CD14-positive monocyte (primary cell): Measurements from ENCODE around the gene MTMR3. TPM values are rescaled to one million over a fixed set of nuclear protein-coding genes. Genes with fewer than 3 reads are reported as not detected.

ENCODE experiments used
- DNase-seq, 3 donors: peaks; one replicate each; pipeline ENCODE4 v3.0.0-alpha.2; 2011 to 2022
- H2AFZ ChIP-seq: 2 replicates; pipeline ENCODE4 v1.6.0; 2012; ENCODE audit warnings: mild to moderate bottlenecking, low read depth, low read length, inconsistent platforms; ENCODE audit not compliant: insufficient read depth, poor library complexity, severe bottlenecking
- H3K27ac ChIP-seq, 2 donors: 1 replicate in 1 of 2; 2 replicates in 1 of 2; pipeline ENCODE4 v1.5.1; 2012 to 2013; ENCODE audit warnings: low read length in 2 of 2, control low read depth in 1 of 2, inconsistent platforms in 1 of 2, low read depth in 1 of 2, mild to moderate bottlenecking in 1 of 2
- H3K27me3 ChIP-seq, 2 donors: one replicate each; pipeline versions ENCODE4 v1.6.0 to v1.6.1; 2011 to 2013; ENCODE audit warnings: low read length in 2 of 2; ENCODE audit not compliant: control insufficient read depth in 2 of 2, insufficient read depth in 2 of 2
- H3K36me3 ChIP-seq, 2 donors: replicated peaks in 1 of 2; 1 replicate in 1 of 2; 2 replicates in 1 of 2; pipeline versions ENCODE4 v1.5.1 to v1.6.1; 2012 to 2013; ENCODE audit warnings: low read length in 2 of 2, control low read depth in 1 of 2, inconsistent platforms in 1 of 2, mild to moderate bottlenecking in 1 of 2; ENCODE audit not compliant: insufficient read depth in 2 of 2, control insufficient read depth in 1 of 2
- H3K4me1 ChIP-seq, 2 donors: 1 replicate in 1 of 2; 2 replicates in 1 of 2; pipeline versions ENCODE4 v1.5.1 to v1.6.1; 2012 to 2013; ENCODE audit warnings: low read length in 2 of 2, control low read depth in 1 of 2, inconsistent platforms in 1 of 2, mild to moderate bottlenecking in 1 of 2, moderate library complexity in 1 of 2; ENCODE audit not compliant: insufficient read depth in 2 of 2, control insufficient read depth in 1 of 2
- H3K4me2 ChIP-seq: replicated peaks from 2 replicates; pipeline ENCODE3; 2012; ENCODE audit warnings: low read length, moderate library complexity, mild to moderate bottlenecking; ENCODE audit not compliant: poor library complexity, severe bottlenecking; ENCODE audit errors: extremely low read depth
- H3K4me3 ChIP-seq, 3 experiments: fragments of 200-600 bp in 1 of 3; sonication (generic) in 1 of 3; replicated peaks in 1 of 3; 1 replicate in 2 of 3; 2 replicates in 1 of 3; pipeline ENCODE4 v1.5.1; 2011 to 2013; ENCODE audit warnings: low read length in 3 of 3, mild to moderate bottlenecking in 3 of 3, control low read depth in 2 of 3, low read depth in 2 of 3, inconsistent platforms in 1 of 3, moderate library complexity in 1 of 3
- H3K79me2 ChIP-seq: 2 replicates; pipeline ENCODE4 v1.6.0; 2012; ENCODE audit warnings: mild to moderate bottlenecking, control low read depth, inconsistent platforms, low read length, moderate library complexity; ENCODE audit not compliant: insufficient read depth
- H3K9ac ChIP-seq: 2 replicates; pipeline ENCODE4 v1.6.0; 2017; ENCODE audit warnings: low read length, mild to moderate bottlenecking; ENCODE audit not compliant: insufficient read depth, poor library complexity, severe bottlenecking
- H3K9me3 ChIP-seq, 2 donors: replicated peaks in 1 of 2; 1 replicate in 1 of 2; 2 replicates in 1 of 2; pipeline versions ENCODE4 v1.5.1 to v1.6.1; 2012 to 2013; ENCODE audit warnings: low read length in 2 of 2, control low read depth in 1 of 2; ENCODE audit not compliant: control insufficient read depth in 1 of 2, insufficient read depth in 1 of 2
- H4K20me1 ChIP-seq: 2 replicates; pipeline ENCODE4 v1.6.0; 2012; ENCODE audit warnings: mild to moderate bottlenecking, low read length, control low read depth, moderate library complexity; ENCODE audit not compliant: insufficient read depth
- H3K27ac Mint-ChIP-seq, 7 donors: one replicate each; pipeline ENCODE4 v1.8.0; 2020; ENCODE audit warnings: mild to moderate bottlenecking in 7 of 7, mixed read lengths in 7 of 7, moderate library complexity in 6 of 7, inconsistent platforms in 2 of 7
- H3K27me3 Mint-ChIP-seq, 3 donors: one replicate each; pipeline ENCODE4 v1.8.0; 2021 to 2022; ENCODE audit warnings: low read depth in 3 of 3, mild to moderate bottlenecking in 3 of 3, mixed read lengths in 3 of 3, moderate library complexity in 3 of 3, inconsistent platforms in 1 of 3
- H3K36me3 Mint-ChIP-seq, 2 donors: one replicate each; pipeline ENCODE4 v1.8.0; 2020; ENCODE audit warnings: mixed read lengths in 2 of 2, inconsistent platforms in 1 of 2, mild to moderate bottlenecking in 1 of 2
- H3K4me1 Mint-ChIP-seq: one replicate; pipeline ENCODE4 v1.8.0; 2020; ENCODE audit warnings: mild to moderate bottlenecking, mixed read lengths
- H3K4me3 Mint-ChIP-seq, 2 donors: one replicate each; pipeline ENCODE4 v1.8.0; 2020; ENCODE audit warnings: mild to moderate bottlenecking in 2 of 2, mixed read lengths in 2 of 2, moderate library complexity in 1 of 2
- H3K9me3 Mint-ChIP-seq, 7 donors: one replicate each; pipeline ENCODE4 v1.8.0; 2020 to 2022; ENCODE audit warnings: mixed read lengths in 7 of 7, mild to moderate bottlenecking in 6 of 7, moderate library complexity in 6 of 7, inconsistent platforms in 2 of 7
- WGBS: methylation state at CpG from one replicate; pipeline ENCODE4 v1.1.5; 2013; ENCODE audit warnings: missing lambda C conversion rate; ENCODE audit not compliant: insufficient coverage; 5-methylcytosine and 5-hydroxymethylcytosine counted together
- intact Hi-C, 2 donors: fragments of 100-400 bp; cut with micrococcal nuclease; formaldehyde crosslinking; loops; one replicate each; pipeline versions ENCODE4 v1.15.0 to v1.15.1; 2023
- polyA plus RNA-seq, 3 donors: library from polyadenylated mRNA; depleted of rRNA in 1 of 3; unstranded in 2 of 3; stranded (reverse) in 1 of 3; fragments of 300-500 nt in 2 of 3; fragments of >200 nt in 1 of 3; fragmentation: Illumina TruSeq in 2 of 3; gene quantifications; 1 replicate in 2 of 3; 2 replicates in 1 of 3; pipeline ENCODE4 v1.2.3, GENCODE V29; 2012 to 2021
- small RNA-seq: library from RNA; depleted of rRNA; stranded (forward); fragments of <200 nt; gene quantifications from one replicate; pipeline ENCODE3, GENCODE V24; 2012; ENCODE audit warnings: low read depth; ENCODE audit not compliant: insufficient read length
- TF ChIP-seq, protein P1 (sequence below): fragments of 200-600 bp; IDR thresholded peaks from one replicate; pipeline ENCODE4 v1.8.0; 2022; ENCODE audit warnings: antibody characterized with exemption, mild to moderate bottlenecking

The MTMR3 gene
- polyA plus RNA-seq, 3 donors = 23.4 to 86.1 (median 30.2) TPM

DNA sequence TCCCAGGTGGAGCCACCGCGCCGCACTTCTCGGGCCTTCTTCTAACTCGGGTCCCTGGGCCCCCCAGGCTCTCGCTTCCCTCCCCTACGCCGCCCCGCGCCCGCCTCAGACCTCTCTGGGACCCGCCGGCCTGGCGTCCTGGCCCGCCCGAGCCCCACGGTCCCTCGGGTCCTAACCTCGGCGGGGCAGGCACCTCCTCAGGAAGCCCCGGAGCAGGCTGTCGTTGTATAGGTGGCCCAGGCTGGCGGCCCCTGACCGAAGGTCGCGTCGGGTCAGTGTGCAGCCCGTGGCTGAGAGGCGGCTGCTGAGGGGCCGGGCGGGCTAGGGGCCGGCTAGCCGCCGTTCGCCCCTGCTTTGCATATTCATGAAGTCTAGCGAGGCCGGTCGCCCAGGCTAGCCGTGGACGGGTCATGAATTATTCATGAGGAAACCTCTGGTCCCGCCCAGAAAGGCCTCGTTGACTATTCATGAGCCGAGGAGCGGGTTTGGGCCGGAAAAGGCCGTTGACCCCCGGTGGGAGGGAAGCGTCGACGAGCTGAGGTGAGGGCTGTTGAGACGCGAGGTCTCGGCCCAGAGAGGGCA is 197.1 kb downstream of the MTMR3 start, which contains the start of gene HORMAD2:
Gene HORMAD2, plus strand, starts transcription at position 513 of the 582 bp plus-strand sequence. CDS start 13,489 bp downstream, outside the sequence.
- Histone ChIP-seq H3K9ac (peak within 1 kb of the TSS; percentile 15), H3K4me1 (peaks cover 6 to 7% of the 10 kb centered on the region in 2 donors), H3K4me2 (peak within 1 kb of the TSS; percentile 64), H3K9me3 (no peaks in the 10 kb centered on the region), H3K79me2 (no peaks in the 10 kb centered on the region), H3K27ac (no peak within 1 kb of the TSS), H2AFZ (peak within 1 kb of the TSS; percentile 63), H3K27me3 (peaks cover 5 to 30% of the 10 kb centered on the region in 2 donors), H3K36me3 (no peaks in the 10 kb centered on the region), H3K4me3 (peak within 1 kb of the TSS in 1 of 3 experiments; percentile 50), H4K20me1 (no peaks in the 10 kb centered on the region)
- no peaks in the 10 kb centered on the region for H3K36me3 Mint-ChIP-seq
- intact Hi-C loops = loop anchor here in 1 of 2 donors (10.0 kb wide), 2 partner anchors 455 to 485 kb away; no protein-coding TSS in a partner anchor
- H3K27ac Mint-ChIP-seq = peak within 1 kb of the TSS in 1 of 7 donors; percentile 30
- peaks cover 18 to 41% (median 18%) of the 10 kb centered on the region in 3 donors for H3K27me3 Mint-ChIP-seq
- peak; percentile 4 to 23 (median 11) for DNase-seq
- peak within 1 kb of the TSS; percentile 71 to 83 for H3K4me3 Mint-ChIP-seq
- WGBS = 25% methylated on average over 41 of the region's 53 CpGs
- peaks cover 5% of the 10 kb centered on the region for H3K4me1 Mint-ChIP-seq
- TF ChIP-seq, protein P1, sequence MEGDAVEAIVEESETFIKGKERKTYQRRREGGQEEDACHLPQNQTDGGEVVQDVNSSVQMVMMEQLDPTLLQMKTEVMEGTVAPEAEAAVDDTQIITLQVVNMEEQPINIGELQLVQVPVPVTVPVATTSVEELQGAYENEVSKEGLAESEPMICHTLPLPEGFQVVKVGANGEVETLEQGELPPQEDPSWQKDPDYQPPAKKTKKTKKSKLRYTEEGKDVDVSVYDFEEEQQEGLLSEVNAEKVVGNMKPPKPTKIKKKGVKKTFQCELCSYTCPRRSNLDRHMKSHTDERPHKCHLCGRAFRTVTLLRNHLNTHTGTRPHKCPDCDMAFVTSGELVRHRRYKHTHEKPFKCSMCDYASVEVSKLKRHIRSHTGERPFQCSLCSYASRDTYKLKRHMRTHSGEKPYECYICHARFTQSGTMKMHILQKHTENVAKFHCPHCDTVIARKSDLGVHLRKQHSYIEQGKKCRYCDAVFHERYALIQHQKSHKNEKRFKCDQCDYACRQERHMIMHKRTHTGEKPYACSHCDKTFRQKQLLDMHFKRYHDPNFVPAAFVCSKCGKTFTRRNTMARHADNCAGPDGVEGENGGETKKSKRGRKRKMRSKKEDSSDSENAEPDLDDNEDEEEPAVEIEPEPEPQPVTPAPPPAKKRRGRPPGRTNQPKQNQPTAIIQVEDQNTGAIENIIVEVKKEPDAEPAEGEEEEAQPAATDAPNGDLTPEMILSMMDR = no peak
- H3K9me3 Mint-ChIP-seq = peaks cover 2 to 10% (median 3%) of the 10 kb centered on the region in 7 donors

Small RNA genes lying within 50 kb of the gene (small RNA-seq; reads per million reads assigned to genes)
- gene MIR6818 (not detected), gene RNU6-331P (not detected)

Other genes starting within 250 kb of the MTMR3 start
- under 1 TPM in 2 of 3 donors, not detected in 1; 0.11 to 0.14 TPM for gene CABP7, start 163.2 kb upstream of the MTMR3 start, polyA plus RNA-seq
- 10 to 100 TPM; 27.1 to 79.4 (median 59.3) TPM for gene ZMAT5, start 116.2 kb upstream of the MTMR3 start, polyA plus RNA-seq
- gene UQCR10, start 115.8 kb upstream of the MTMR3 start, polyA plus RNA-seq = 100 to 1,000 TPM in 2 of 3 donors, 10 to 100 TPM in 1; 99.0 to 314 (median 287) TPM
- 10 to 100 TPM; 23.8 to 77.2 (median 39.6) TPM for gene ASCC2, start 44.9 kb upstream of the MTMR3 start, polyA plus RNA-seq
- not detected for gene HORMAD2, start 197.3 kb downstream of the MTMR3 start, polyA plus RNA-seq